HepG2 (cell line): ENCODE data around the gene PANX1. TPM values are rescaled to one million over a fixed set of nuclear protein-coding genes. Genes with fewer than 3 reads are reported as not detected.

Experiments used
- ATF3 ChIP-seq: sonication (generic); formaldehyde crosslinking; IDR thresholded peaks from 2 replicates; pipeline ENCODE4 v1.4.0; 2020; ENCODE audit warnings: missing genetic modification reagents
- HNF1B ChIP-seq: sonication (generic); formaldehyde crosslinking; IDR thresholded peaks from 2 replicates; pipeline ENCODE4 v1.5.1; 2020; ENCODE audit warnings: mild to moderate bottlenecking, moderate library complexity, missing genetic modification reagents
- HNRNPL ChIP-seq: fragments of 200-400 bp; formaldehyde crosslinking; IDR thresholded peaks from 2 replicates; pipeline ENCODE4 v1.6.1; 2017; ENCODE audit warnings: mild to moderate bottlenecking, low read depth, low read length
- IKZF1 ChIP-seq: fragments of 450-650 bp; IDR thresholded peaks from 2 replicates; pipeline ENCODE4 v1.7.1; 2016
- NFATC3 ChIP-seq: sonication (generic); formaldehyde crosslinking; IDR thresholded peaks from 2 replicates; pipeline ENCODE4 v1.5.1; 2020; ENCODE audit warnings: mild to moderate bottlenecking, missing genetic modification reagents
- NFE2 ChIP-seq: sonication (generic); formaldehyde crosslinking; IDR thresholded peaks from 2 replicates; pipeline ENCODE4 v1.4.0; 2020; ENCODE audit warnings: missing genetic modification reagents
- POLR2AphosphoS2 ChIP-seq: IDR thresholded peaks from 2 replicates; pipeline ENCODE4 v1.6.1; 2011; ENCODE audit warnings: low read depth, low read length, improper control_type of control experiment
- SIN3A ChIP-seq: IDR thresholded peaks from 2 replicates; pipeline ENCODE4 v1.6.1; 2011; ENCODE audit warnings: low read depth, mild to moderate bottlenecking, control low read depth, low read length, borderline replicate concordance
- TFAP4 ChIP-seq: sonication (generic); IDR thresholded peaks from 2 replicates; pipeline ENCODE4 v1.6.1; 2016; ENCODE audit warnings: low read depth, borderline replicate concordance
- U2AF1 ChIP-seq: fragments of 200-400 bp; formaldehyde crosslinking; optimal IDR thresholded peaks from 2 replicates; pipeline ENCODE3; 2017; ENCODE audit warnings: mild to moderate bottlenecking, low read depth, low read length
- USF2 ChIP-seq, 2 experiments: sonication (generic) in 1 of 2; formaldehyde crosslinking in 1 of 2; IDR thresholded peaks; 2 replicates each; pipeline versions ENCODE4 v1.5.1 to v1.6.1; 2011 to 2020; ENCODE audit warnings: borderline replicate concordance in 1 of 2, low read depth in 1 of 2, low read length in 1 of 2, mild to moderate bottlenecking in 1 of 2, missing genetic modification reagents in 1 of 2, moderate library complexity in 1 of 2
- ZBED4 ChIP-seq: sonication (generic); formaldehyde crosslinking; IDR thresholded peaks from 2 replicates; pipeline ENCODE4 v1.4.0; 2020; ENCODE audit warnings: missing genetic modification reagents, borderline replicate concordance
- ZBTB42 ChIP-seq: sonication (generic); formaldehyde crosslinking; IDR thresholded peaks from 2 replicates; pipeline ENCODE4 v1.5.0; 2020; ENCODE audit warnings: mild to moderate bottlenecking, missing genetic modification reagents
- ZNF121 ChIP-seq: sonication (generic); formaldehyde crosslinking; IDR thresholded peaks from 2 replicates; pipeline ENCODE4 v1.5.0; 2020; ENCODE audit warnings: mild to moderate bottlenecking, missing genetic modification reagents
- ZNF639 ChIP-seq: conservative IDR thresholded peaks from 2 replicates; pipeline ENCODE4 v1.6.1; 2018; ENCODE audit warnings: missing genetic modification reagents
- ZNF761 ChIP-seq: sonication (generic); formaldehyde crosslinking; conservative IDR thresholded peaks from 2 replicates; pipeline ENCODE4 v1.4.0; 2020; ENCODE audit warnings: mild to moderate bottlenecking, missing genetic modification reagents
- ZNF878 ChIP-seq: sonication (generic); formaldehyde crosslinking; IDR thresholded peaks from 2 replicates; pipeline ENCODE4 v1.8.1; 2023; ENCODE audit warnings: mild to moderate bottlenecking, missing genetic modification reagents, moderate library complexity
- ZZZ3 ChIP-seq: sonication (generic); formaldehyde crosslinking; IDR thresholded peaks from 2 replicates; pipeline ENCODE4 v1.4.0; 2020; ENCODE audit warnings: missing genetic modification reagents, mild to moderate bottlenecking, borderline replicate concordance
- polyA plus RNA-seq, 8 experiments: library from polyadenylated mRNA; depleted of rRNA in 3 of 8; stranded (reverse) in 7 of 8; unstranded in 1 of 8; fragments of >200 nt; fragmentation: Illumina TruSeq in 4 of 8; extraction: Trizol in 4 of 8; gene quantifications; 2 replicates each; pipeline versions ENCODE4 v1.2.1 to v1.2.3, GENCODE V29; 2011 to 2016; ENCODE audit warnings: low read depth in 4 of 8, missing spikeins in 1 of 8, mixed read lengths in 1 of 8; ENCODE audit not compliant: insufficient read depth in 1 of 8
- total RNA-seq, 5 experiments: library from RNA; depleted of rRNA; stranded (reverse); fragments of >200 nt; fragmentation: Illumina TruSeq; extraction: Trizol; gene quantifications; 2 replicates each; pipeline ENCODE4 v1.2.3, GENCODE V29; 2016; ENCODE audit warnings: low read depth in 1 of 5

The PANX1 gene
- total and polyA plus RNA-seq, 2 of the 13 experiments (the other 11 are each of a cell fraction or from before 2014, with no cell fraction given): 8.3 to 24.8 TPM

- no peak for TF ChIP-seq ATF3 (CRISPR knock-in tag)
- TF ChIP-seq ZNF878: 0 out of 2 replicates have a peak, but pooled peaks have one; percentile 18
- TF ChIP-seq ZNF121 (CRISPR knock-in tag): peak; percentile 32; the same call in 1 of the 2 replicates
- peak; percentile 57; the same call in 1 of the 2 replicates for TF ChIP-seq ZBED4 (CRISPR knock-in tag)
- no peak for TF ChIP-seq POLR2AphosphoS2
- no peak for TF ChIP-seq NFE2 (CRISPR knock-in tag)
- no peak for TF ChIP-seq IKZF1
- no peak for TF ChIP-seq SIN3A
- no peak for TF ChIP-seq ZBTB42 (CRISPR knock-in tag)
- TF ChIP-seq TFAP4: peak; percentile 74; the same call in 1 of the 2 replicates
- TF ChIP-seq ZNF761 (CRISPR knock-in tag): no peak
- no peak for TF ChIP-seq U2AF1
- TF ChIP-seq HNF1B (CRISPR knock-in tag): 0 out of 2 replicates have a peak, but pooled peaks have one; percentile 26
- no peak for TF ChIP-seq USF2 (IDR thresholded peaks at IDR 0.05; ENCODE audit: low read depth, low read length)
- TF ChIP-seq USF2 (CRISPR knock-in tag; IDR thresholded peaks at IDR 0.05; ENCODE audit: borderline replicate concordance): peak; percentile 7; the same call in 1 of the 2 replicates
- TF ChIP-seq HNRNPL: 0 out of 2 replicates have a peak, but pooled peaks have one; percentile 4
- peak; percentile 39; the same call in 1 of the 2 replicates for TF ChIP-seq ZNF639 (CRISPR knock-in tag)
- TF ChIP-seq ZZZ3 (CRISPR knock-in tag): peak; percentile 54; the same call in 1 of the 2 replicates
- TF ChIP-seq NFATC3 (CRISPR knock-in tag): no peak
Measured at GRCh38 chr11:94129512-94130297, 1.1 kb downstream of the PANX1 start (continued).
